SK-N-DZ (cell line): ENCODE results near the gene DDAH1.
"Not testable (repeated sequence)": the region's sequence is repeated elsewhere in the genome, so short reads cannot be mapped to it uniquely, and the experiment has no call there.

Experiments used
- DNase-seq: peaks from one replicate; pipeline ENCODE4 v3.0.0-alpha.2; 2015; ENCODE audit warnings: low spot score

DDAH1 gene

DNA sequence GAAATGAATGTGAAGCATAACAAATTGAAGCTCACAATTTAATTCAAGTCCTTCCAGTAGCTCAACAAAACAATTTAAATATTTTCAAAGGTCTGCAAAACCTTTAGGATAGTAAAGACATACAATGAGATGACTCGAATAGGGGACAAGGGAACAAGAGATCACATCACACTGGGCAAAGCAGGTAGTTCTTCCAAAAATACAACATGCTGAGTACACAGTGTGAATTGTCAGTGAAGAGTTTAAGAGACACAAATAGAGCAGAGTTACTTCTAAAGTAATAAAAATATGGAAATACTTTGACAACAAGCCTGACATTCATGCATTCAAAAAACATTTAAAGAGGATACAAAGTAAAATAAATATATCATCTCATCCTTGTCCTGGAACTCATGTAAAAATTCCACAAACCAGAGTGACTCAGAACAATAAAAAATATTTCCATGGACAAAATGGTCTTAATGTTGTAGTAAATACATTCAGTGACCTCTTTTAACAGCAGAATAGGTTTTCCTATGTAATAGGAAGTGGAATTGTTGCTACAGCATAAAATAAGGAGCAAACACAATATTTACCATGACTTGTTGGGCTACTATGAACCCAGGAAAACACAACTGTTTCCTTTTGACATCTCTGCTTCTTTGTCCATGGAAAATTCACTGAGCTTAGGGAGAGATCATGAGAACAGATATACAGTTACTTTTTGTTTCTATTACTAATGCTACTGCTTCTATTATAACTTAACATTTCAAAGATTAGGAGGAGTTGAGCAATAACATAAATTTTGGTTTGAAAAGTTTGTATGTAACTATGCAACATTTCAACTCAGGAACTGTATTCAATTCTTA is 104.9 kb downstream of the DDAH1 start:
- DNase-seq, result no peak

DNA sequence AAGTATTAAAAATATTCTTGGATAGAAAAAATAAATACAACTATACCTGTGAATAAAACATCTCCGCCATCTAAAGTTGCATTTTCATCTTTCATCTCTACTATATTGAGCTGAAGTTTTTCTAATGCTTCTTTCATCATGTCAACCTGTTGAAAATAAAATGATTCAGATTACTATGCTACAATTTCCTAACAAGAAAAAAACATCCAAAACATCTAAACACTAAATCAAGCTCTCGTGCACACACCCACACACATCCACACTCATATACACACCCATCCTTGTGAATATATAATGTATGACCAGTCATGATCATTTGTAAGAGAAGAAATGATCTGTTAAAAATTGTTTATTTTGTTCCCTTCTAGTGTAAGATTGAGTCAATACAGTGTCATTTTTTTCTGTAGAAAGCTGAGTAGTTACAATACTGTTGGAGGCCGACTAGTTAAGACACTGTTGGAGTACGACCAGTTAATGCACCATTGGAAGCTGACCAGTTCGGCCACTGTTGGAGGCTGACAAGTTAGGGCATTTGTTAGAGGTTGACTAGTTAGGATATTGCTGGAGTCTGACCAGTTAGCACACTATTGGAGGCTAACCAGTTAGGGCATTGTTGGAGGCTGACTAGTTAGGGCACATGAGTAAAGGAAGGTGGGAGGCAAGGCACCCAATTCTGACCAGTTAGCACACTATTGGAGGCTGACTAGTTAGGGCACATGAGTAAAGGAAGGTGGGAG is 106.1 kb downstream of the DDAH1 start:
- DNase-seq, result no peak

GRCh38 chr1:85357817-85358216 is 107.1 kb downstream of the DDAH1 start:
- DNase-seq, result no peak

- DNase-seq, result no peak
Observed at GRCh38 chr1:85356130-85356529, 108.8 kb downstream of the DDAH1 start.

DNA sequence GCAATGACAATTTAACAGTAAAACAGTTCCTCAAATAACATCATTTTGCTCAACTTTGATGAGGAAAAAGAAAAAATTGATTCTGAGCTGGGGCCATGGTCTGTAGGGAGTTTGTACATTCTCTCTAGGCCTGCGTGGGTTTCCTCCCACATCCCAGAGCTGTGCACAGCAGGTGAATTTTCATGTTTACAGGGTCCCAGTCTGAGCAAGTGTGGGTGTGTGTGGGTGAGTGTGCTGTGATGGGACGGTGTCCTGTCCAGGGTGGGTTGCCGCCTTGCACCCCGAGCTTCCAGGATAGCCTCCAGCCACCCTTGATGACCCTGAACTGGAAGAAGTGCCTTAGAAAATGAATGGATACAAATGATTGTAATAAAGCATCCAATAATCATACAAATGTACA is 112.9 kb downstream of the DDAH1 start:
- no peak for DNase-seq

GRCh38 chr1:85351202-85351828 is 113.6 kb downstream of the DDAH1 start:
- no peak for DNase-seq

GRCh38 chr1:85349224-85349623 is 115.7 kb downstream of the DDAH1 start:
- DNase-seq, result no peak

GRCh38 chr1:85347908-85348307 is 117.1 kb downstream of the DDAH1 start:
- no peak for DNase-seq

- DNase-seq, result not testable (repeated sequence)
Observed at GRCh38 chr1:85347275-85347674, 117.7 kb downstream of the DDAH1 start.

- no peak for DNase-seq
Observed at GRCh38 chr1:85344256-85344694, 120.7 kb downstream of the DDAH1 start.

DNA sequence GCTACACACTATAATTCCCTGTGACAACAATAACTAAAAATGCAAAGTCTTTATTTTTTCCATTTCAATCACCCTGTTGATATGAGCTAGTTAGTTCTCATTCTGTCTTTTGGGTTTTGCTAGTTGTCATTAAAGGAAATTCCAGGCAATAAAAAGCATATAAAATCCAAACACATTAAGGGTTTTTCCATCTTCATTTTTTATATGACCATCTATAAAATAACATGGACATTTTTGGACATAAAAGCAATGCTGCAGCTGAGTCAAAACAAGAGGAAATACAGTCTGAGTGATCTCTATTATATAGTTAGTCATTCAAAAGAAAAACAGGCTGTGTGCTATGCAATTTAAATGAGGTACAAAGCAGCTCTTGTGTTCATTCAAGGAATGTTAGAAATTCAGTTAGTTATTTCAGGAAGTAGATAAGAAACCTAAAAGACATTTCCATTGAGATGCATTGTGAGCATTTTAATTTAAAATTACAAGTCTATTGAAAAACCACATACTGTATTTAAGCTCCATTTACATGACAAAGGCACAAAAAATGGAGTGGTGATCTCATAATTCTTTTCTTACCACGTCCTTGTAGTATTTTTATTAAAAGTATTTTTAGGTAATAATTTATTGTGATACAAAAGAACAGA is 121.2 kb downstream of the DDAH1 start:
- no peak for DNase-seq

GRCh38 chr1:85343213-85343611 is 121.7 kb downstream of the DDAH1 start:
- no peak for DNase-seq

DNA sequence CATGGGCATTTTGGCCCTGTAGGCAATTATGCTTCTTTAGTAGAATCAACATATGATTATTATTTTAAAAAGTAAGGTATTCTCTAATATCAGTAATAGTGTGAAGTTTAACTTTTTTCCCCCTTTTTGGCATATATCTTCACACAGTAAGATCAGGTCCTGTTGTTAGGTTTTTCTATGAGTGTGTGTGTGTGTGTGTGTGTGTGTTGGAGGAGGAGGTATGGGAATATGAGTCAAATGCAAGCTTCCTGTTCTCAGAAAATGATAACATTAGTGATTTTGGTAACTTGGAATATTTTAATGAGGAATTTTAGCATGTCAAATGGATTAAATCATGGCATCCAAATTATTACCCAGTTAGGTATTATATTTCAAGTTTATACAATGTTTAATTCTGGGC is 122.8 kb downstream of the DDAH1 start:
- no peak for DNase-seq

DNA sequence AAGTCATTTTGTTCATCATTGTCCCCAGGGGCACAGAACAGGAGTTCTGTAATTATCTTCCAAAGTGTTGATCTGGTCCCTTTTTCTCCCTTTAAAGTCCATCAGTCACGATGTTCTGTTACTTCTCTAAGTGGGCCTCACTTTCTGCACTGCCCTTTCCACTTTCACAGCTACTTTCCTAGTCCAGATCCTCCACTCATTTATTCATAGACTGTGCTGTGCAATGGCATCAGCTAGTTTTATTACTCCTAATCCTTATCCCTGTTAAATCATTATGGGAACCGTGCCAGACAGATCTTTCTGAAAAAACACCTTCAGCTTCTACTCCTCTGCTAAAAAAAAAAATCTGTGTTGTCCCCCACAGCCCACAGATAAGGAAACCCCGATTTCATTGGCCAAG is 124.5 kb downstream of the DDAH1 start:
- no peak for DNase-seq

DNA sequence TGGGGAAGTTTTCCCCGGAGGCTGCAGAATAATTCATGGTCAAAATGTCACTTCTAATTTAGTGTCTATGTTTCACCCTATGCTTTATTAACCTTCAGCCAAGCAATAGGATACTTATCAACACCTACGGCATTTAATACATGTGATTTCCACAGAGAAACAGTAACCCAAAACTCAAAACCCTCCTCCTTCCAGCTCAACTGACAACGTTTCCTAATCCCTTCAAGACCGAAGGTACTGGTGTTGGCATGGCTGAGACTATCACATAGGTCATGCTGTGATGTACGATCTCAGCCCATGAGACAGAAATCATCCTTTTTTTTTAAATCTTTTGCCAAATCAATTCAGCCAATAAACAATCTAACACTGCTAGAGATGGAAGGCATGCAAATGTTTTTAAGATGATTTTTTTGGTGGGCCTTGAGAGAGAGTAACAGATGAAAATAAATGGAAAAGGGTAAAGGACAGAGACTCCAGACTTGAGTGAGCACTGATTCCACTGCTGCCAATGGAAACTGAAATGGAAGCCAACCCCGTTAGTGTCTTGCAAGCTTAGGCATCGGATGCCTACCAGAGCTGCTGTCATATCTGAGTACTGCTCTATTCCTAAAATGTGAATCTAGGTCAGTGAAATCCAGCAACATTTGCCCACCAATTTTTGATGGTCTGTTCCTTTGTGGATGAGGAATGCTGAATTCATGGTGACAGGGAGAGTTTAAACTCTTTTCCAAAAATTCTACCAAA is 125.1 kb downstream of the DDAH1 start:
- DNase-seq, result no peak

- DNase-seq, result no peak
Observed at GRCh38 chr1:85339089-85339488, 125.9 kb downstream of the DDAH1 start.

DNA sequence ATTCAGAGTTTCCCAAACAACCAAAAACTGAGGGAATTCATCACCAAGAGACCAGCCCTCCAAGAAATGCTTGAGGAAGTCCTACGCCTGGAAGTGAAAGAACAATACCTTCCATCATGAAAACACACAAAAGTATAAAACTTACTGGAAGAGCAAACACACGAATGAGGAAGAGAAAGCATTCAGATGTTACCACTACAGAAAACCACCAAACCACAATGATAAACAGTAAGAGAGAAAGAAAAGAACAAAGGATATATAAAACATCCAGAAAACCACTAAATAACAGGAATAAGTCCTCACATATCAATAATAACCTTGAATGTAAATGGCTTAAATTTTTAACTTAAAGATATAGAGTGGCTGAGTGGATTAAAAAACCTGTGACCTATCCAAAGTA is 130.0 kb downstream of the DDAH1 start:
- no peak for DNase-seq

GRCh38 chr1:85333186-85333585 is 131.8 kb downstream of the DDAH1 start:
- DNase-seq, result no peak

- DNase-seq, result no peak
Observed at GRCh38 chr1:85332575-85332974, 132.4 kb downstream of the DDAH1 start.

- no peak for DNase-seq
Observed at GRCh38 chr1:85330711-85331290, 134.2 kb downstream of the DDAH1 start.

GRCh38 chr1:85330214-85330631 is 134.7 kb downstream of the DDAH1 start:
- DNase-seq, result no peak
